ENCODE results near the gene S100A2. TPM values are rescaled to one million over a fixed set of nuclear protein-coding genes. Genes with fewer than 3 reads are reported as not detected.

S100A2 gene
- total RNA-seq: 0.21 and 1.1 TPM in 2 replicates

GRCh38 chr1:153565529-153566374, at the start of gene S100A2:
Gene S100A2, minus strand, starts transcription at chr1:153565844. Its CDS starts 1,967 bp downstream, at chr1:153563877.
- DNase-seq (ENCODE audit: low spot score): no peak
- Mint-ChIP-seq H3K36me3 (ENCODE audit: low read depth) (no peaks in the 10 kb centered on the region), H3K9me3 (no peaks in the 10 kb centered on the region), H3K27ac (peak within 1 kb of the TSS; percentile 100), H3K27me3 (ENCODE audit: insufficient read depth) (peaks cover 1% of the 10 kb centered on the region), H3K4me3 (peak within 1 kb of the TSS; percentile 76), H3K4me1 (ENCODE audit: low read depth) (peaks cover 35% of the 10 kb centered on the region)
- intact Hi-C loops (cut with micrococcal nuclease): loop anchor here (1.0 to 5.0 kb wide), 4 partner anchors 20 to 182 kb away; partner anchors contain the start of genes CHTOP, ILF2 and S100A4

DNA sequence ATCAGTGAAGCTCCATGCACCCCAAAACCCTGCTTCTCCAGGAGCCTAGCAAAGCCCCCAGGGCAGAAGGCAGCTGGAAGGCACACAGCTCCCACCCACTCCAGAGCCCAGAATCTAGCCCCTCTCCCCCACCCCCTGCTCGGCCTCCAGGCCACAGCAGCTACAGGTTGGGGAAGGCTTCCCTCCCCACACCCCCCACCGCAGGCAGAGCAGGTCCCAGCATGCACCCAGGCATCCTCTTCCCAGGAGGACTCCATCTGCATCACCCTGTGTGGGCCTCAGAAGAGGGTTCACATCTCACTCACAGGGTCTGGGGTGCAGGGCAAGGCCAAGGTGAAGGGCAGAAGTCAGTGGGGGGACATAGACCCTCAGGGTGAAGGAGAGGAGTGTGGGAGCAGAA, 49.8 kb upstream of the S100A2 start:
- Mint-ChIP-seq H3K36me3 (ENCODE audit: low read depth) (no peaks in the 10 kb centered on the region), H3K27ac (no peak overlapping the region), H3K27me3 (ENCODE audit: insufficient read depth) (peaks cover 2% of the 10 kb centered on the region), H3K9me3 (no peaks in the 10 kb centered on the region), H3K4me3 (no peak overlapping the region), H3K4me1 (ENCODE audit: low read depth) (peaks cover 8% of the 10 kb centered on the region)
- no peak for DNase-seq (ENCODE audit: low spot score)
- intact Hi-C loops (cut with micrococcal nuclease): loop anchor here (10.0 kb wide), 1 partner anchor 261 kb away; the partner anchor contains the start of gene S100A9

GRCh38 chr1:153614906-153615305, 49.3 kb upstream of the S100A2 start:
- H3K36me3 Mint-ChIP-seq (ENCODE audit: low read depth): no peaks in the 10 kb centered on the region
- intact Hi-C loops (cut with micrococcal nuclease): loop anchor here (10.0 kb wide), 1 partner anchor 260 kb away; the partner anchor contains the start of gene S100A9
- no peak overlapping the region for H3K4me3 Mint-ChIP-seq
- DNase-seq (ENCODE audit: low spot score): no peak
- H3K9me3 Mint-ChIP-seq: no peaks in the 10 kb centered on the region
- H3K27me3 Mint-ChIP-seq (ENCODE audit: insufficient read depth): peaks cover 2% of the 10 kb centered on the region
- H3K4me1 Mint-ChIP-seq (ENCODE audit: low read depth): peaks cover 8% of the 10 kb centered on the region
- H3K27ac Mint-ChIP-seq: no peak overlapping the region

GRCh38 chr1:153614189-153614900, 48.7 kb upstream of the S100A2 start:
- Mint-ChIP-seq H3K4me3 (no peak overlapping the region), H3K27ac (no peak overlapping the region), H3K27me3 (ENCODE audit: insufficient read depth) (peaks cover 2% of the 10 kb centered on the region), H3K9me3 (no peaks in the 10 kb centered on the region), H3K4me1 (ENCODE audit: low read depth) (peaks cover 8% of the 10 kb centered on the region), H3K36me3 (ENCODE audit: low read depth) (no peaks in the 10 kb centered on the region)
- no peak for DNase-seq (ENCODE audit: low spot score)
- intact Hi-C loops (cut with micrococcal nuclease): loop anchor here (10.0 kb wide), 1 partner anchor 260 kb away; the partner anchor contains the start of gene S100A9

DNA sequence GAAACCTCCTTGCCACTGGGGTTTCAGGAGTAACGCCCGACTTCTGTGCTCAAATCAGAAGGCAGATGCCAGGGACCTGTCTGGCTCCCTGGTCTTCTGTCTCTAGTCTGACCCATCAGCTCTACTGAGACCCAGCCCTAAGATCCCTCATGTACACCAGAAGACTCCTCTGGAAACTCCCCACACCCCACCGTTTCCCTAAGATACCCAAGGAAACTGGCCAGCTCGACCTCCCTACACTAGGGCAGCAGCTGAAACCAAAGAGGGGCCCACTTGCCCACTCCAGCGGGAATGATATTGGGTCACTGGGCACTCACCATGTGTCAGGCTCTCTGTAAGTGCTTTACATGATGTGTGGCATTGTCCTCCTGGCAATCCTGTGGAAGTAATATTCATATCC, 47.8 kb upstream of the S100A2 start:
- Mint-ChIP-seq H3K4me1 (ENCODE audit: low read depth) (peaks cover 8% of the 10 kb centered on the region), H3K36me3 (ENCODE audit: low read depth) (no peaks in the 10 kb centered on the region), H3K4me3 (no peak overlapping the region), H3K27ac (no peak overlapping the region), H3K27me3 (ENCODE audit: insufficient read depth) (peaks cover 2% of the 10 kb centered on the region), H3K9me3 (no peaks in the 10 kb centered on the region)
- intact Hi-C loops (cut with micrococcal nuclease): loop anchor here (10.0 kb wide), 1 partner anchor 259 kb away; the partner anchor contains the start of gene S100A9
- no peak for DNase-seq (ENCODE audit: low spot score)

DNA sequence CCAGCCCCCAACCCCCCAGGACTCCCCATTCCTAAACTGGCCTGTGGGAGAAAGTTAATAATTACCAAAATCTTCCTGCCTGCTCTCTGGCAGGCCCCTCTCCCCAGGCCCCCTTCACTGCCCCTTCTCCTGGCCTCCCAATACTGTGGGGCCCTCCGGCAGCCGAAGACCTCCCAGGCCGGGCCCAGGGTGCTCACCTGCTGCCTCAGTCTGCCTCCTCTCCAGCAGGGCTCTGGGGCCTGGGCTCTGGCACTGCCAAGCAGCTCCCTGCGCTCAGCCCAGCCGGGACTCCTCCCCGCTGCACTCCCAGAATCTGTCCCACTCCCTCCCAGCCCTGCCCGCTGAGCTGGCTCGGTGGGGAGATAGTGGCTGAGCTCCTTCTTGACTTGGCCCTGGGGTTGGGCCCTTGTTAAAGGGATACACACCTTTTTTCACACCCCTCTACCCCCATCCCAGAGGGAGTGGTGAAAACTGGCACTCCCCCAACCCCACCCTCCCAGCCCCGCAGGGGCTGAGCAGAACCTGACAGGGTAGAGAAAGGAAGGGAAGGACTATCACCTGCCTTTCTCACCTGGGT, 47.2 kb upstream of the S100A2 start, which contains the start of gene S100A16:
TSS of gene S100A16 (minus strand) at position 383 of the 577 bp plus-strand sequence. CDS start 4,986 bp downstream, outside the sequence.
- no peak within 1 kb of the TSS for H3K4me3 Mint-ChIP-seq
- DNase-seq (ENCODE audit: low spot score): no peak
- intact Hi-C loops (cut with micrococcal nuclease): loop anchor here (10.0 kb wide), 1 partner anchor 258 kb away; the partner anchor contains the start of gene S100A9
- no peaks in the 10 kb centered on the region for H3K9me3 Mint-ChIP-seq
- peaks cover 2% of the 10 kb centered on the region for H3K27me3 Mint-ChIP-seq (ENCODE audit: insufficient read depth)
- H3K4me1 Mint-ChIP-seq (ENCODE audit: low read depth): peaks cover 5% of the 10 kb centered on the region
- no peak within 1 kb of the TSS for H3K27ac Mint-ChIP-seq
- H3K36me3 Mint-ChIP-seq (ENCODE audit: low read depth): no peaks in the 10 kb centered on the region

GRCh38 chr1:153612111-153612754, 46.6 kb upstream of the S100A2 start:
- H3K4me3 Mint-ChIP-seq: no peak overlapping the region
- no peak for DNase-seq (ENCODE audit: low spot score)
- H3K36me3 Mint-ChIP-seq (ENCODE audit: low read depth): no peaks in the 10 kb centered on the region
- no peak overlapping the region for H3K27ac Mint-ChIP-seq
- intact Hi-C loops (cut with micrococcal nuclease): loop anchor here (10.0 kb wide), 1 partner anchor 257 kb away; the partner anchor contains the start of gene S100A9
- H3K27me3 Mint-ChIP-seq (ENCODE audit: insufficient read depth): peaks cover 2% of the 10 kb centered on the region
- no peaks in the 10 kb centered on the region for H3K4me1 Mint-ChIP-seq (ENCODE audit: low read depth)
- H3K9me3 Mint-ChIP-seq: no peaks in the 10 kb centered on the region

DNA sequence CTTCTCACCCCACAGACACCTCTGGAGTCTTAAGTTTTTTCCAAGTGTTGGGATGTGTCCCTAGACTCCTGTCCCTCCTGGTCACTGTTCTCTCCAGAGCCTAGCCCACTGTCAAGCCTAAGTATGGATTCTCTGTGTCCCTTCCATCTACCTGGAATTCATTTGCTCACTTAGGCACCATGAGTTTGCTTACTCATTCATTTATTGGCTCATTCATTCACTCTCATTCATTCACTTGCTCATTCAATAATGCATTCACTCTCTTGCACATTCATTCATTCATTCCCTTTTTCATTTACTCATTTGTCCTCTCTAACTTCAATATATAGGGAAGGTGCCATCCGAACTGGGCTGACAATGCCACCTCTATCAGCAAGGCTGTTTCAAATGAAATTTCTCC, 45.7 kb upstream of the S100A2 start:
- H3K27ac Mint-ChIP-seq: no peak overlapping the region
- H3K27me3 Mint-ChIP-seq (ENCODE audit: insufficient read depth): peaks cover 2% of the 10 kb centered on the region
- no peaks in the 10 kb centered on the region for H3K9me3 Mint-ChIP-seq
- no peak overlapping the region for H3K4me3 Mint-ChIP-seq
- H3K4me1 Mint-ChIP-seq (ENCODE audit: low read depth): no peaks in the 10 kb centered on the region
- no peaks in the 10 kb centered on the region for H3K36me3 Mint-ChIP-seq (ENCODE audit: low read depth)
- DNase-seq (ENCODE audit: low spot score): no peak
- intact Hi-C loops (cut with micrococcal nuclease): loop anchor here (10.0 kb wide), 1 partner anchor 257 kb away; the partner anchor contains the start of gene S100A9

- DNase-seq (ENCODE audit: low spot score): no peak
- H3K9me3 Mint-ChIP-seq: no peaks in the 10 kb centered on the region
- peaks cover 2% of the 10 kb centered on the region for H3K27me3 Mint-ChIP-seq (ENCODE audit: insufficient read depth)
- no peak overlapping the region for H3K27ac Mint-ChIP-seq
- H3K36me3 Mint-ChIP-seq (ENCODE audit: low read depth): no peaks in the 10 kb centered on the region
- intact Hi-C loops (cut with micrococcal nuclease): loop anchor here (10.0 kb wide), 1 partner anchor 256 kb away; the partner anchor contains the start of gene S100A9
- H3K4me3 Mint-ChIP-seq: no peak overlapping the region
- H3K4me1 Mint-ChIP-seq (ENCODE audit: low read depth): no peaks in the 10 kb centered on the region
Measured at GRCh38 chr1:153610811-153611301, 45.2 kb upstream of the S100A2 start.

- H3K36me3 Mint-ChIP-seq (ENCODE audit: low read depth): no peaks in the 10 kb centered on the region
- H3K27me3 Mint-ChIP-seq (ENCODE audit: insufficient read depth): peaks cover 2% of the 10 kb centered on the region
- H3K4me3 Mint-ChIP-seq: no peak overlapping the region
- intact Hi-C loops (cut with micrococcal nuclease): loop anchor here (10.0 kb wide), 1 partner anchor 256 kb away; the partner anchor contains the start of gene S100A9
- DNase-seq (ENCODE audit: low spot score): no peak
- H3K9me3 Mint-ChIP-seq: no peaks in the 10 kb centered on the region
- no peaks in the 10 kb centered on the region for H3K4me1 Mint-ChIP-seq (ENCODE audit: low read depth)
- no peak overlapping the region for H3K27ac Mint-ChIP-seq
Measured at GRCh38 chr1:153610334-153610733, 44.7 kb upstream of the S100A2 start.

GRCh38 chr1:153609585-153609907, 43.9 kb upstream of the S100A2 start:
- intact Hi-C loops (cut with micrococcal nuclease): no loop called here
- peaks cover 2% of the 10 kb centered on the region for H3K27me3 Mint-ChIP-seq (ENCODE audit: insufficient read depth)
- no peaks in the 10 kb centered on the region for H3K9me3 Mint-ChIP-seq
- no peaks in the 10 kb centered on the region for H3K36me3 Mint-ChIP-seq (ENCODE audit: low read depth)
- H3K4me1 Mint-ChIP-seq (ENCODE audit: low read depth): no peaks in the 10 kb centered on the region
- H3K4me3 Mint-ChIP-seq: no peak overlapping the region
- no peak overlapping the region for H3K27ac Mint-ChIP-seq
- no peak for DNase-seq (ENCODE audit: low spot score)

All from activated T-helper 1 cell treated with anti-CD3 and anti-CD28 coated beads, Interleukin-12 subunit alpha, Interleukin-12 subunit beta, Interleukin-2, Interleukin-4 antibody, amounts not matched to agents 30 ng/mL and 10 ng/mL and 1 ng/mL, durations not matched to agents 14 hours and 24 hours and 36 hours (primary cell).